Loucy (cell line): ENCODE measurements around the gene FBLN5.
"Not testable (repeated sequence)": the region's sequence is repeated elsewhere in the genome, so short reads cannot be mapped to it uniquely, and the experiment has no call there.

ENCODE experiments used
- H2AFZ ChIP-seq: fragments of 200-600 bp; sonication (generic); 2 replicates; pipeline ENCODE4 v1.6.0; 2016; ENCODE audit warnings: antibody characterized with exemption, mild to moderate bottlenecking, low read length, moderate library complexity
- H3F3A ChIP-seq: fragments of 200-600 bp; 2 replicates; pipeline ENCODE4 v1.6.0; 2016; ENCODE audit warnings: antibody characterized with exemption, low read depth, mild to moderate bottlenecking
- H3K27me3 ChIP-seq: fragments of 200-600 bp; sonication (generic); 2 replicates; pipeline ENCODE4 v1.6.1; 2014; ENCODE audit warnings: low read length, mild to moderate bottlenecking; ENCODE audit not compliant: insufficient read depth, poor library complexity, severe bottlenecking
- H3K36me3 ChIP-seq: fragments of 200-600 bp; sonication (generic); 2 replicates; pipeline ENCODE4 v1.6.1; 2016; ENCODE audit warnings: low read length; ENCODE audit not compliant: insufficient read depth
- H3K4me1 ChIP-seq: fragments of 200-600 bp; sonication (generic); 2 replicates; pipeline ENCODE4 v1.5.1; 2014; ENCODE audit warnings: low read length, mild to moderate bottlenecking; ENCODE audit not compliant: insufficient read depth, poor library complexity, severe bottlenecking
- H3K4me2 ChIP-seq: fragments of 200-600 bp; sonication (generic); 2 replicates; pipeline ENCODE4 v1.6.0; 2014; ENCODE audit warnings: antibody characterized with exemption, low read length, low read depth, mild to moderate bottlenecking; ENCODE audit not compliant: poor library complexity, severe bottlenecking
- H3K4me3 ChIP-seq: fragments of 200-600 bp; sonication (generic); 2 replicates; pipeline ENCODE4 v1.5.1; 2014; ENCODE audit warnings: low read length, mild to moderate bottlenecking, mixed read lengths; ENCODE audit not compliant: poor library complexity, severe bottlenecking
- H3K79me2 ChIP-seq: fragments of 200-600 bp; sonication (generic); 2 replicates; pipeline ENCODE4 v1.6.1; 2014; ENCODE audit warnings: low read length; ENCODE audit not compliant: insufficient read depth
- H3K9ac ChIP-seq: fragments of 200-600 bp; sonication (generic); 2 replicates; pipeline ENCODE4 v1.6.0; 2014; ENCODE audit warnings: mild to moderate bottlenecking, low read depth, low read length, moderate library complexity; ENCODE audit not compliant: poor library complexity, severe bottlenecking
- H3K9me2 ChIP-seq: fragments of 200-600 bp; sonication (generic); replicated peaks from 2 replicates; pipeline ENCODE4 v1.6.1; 2016; ENCODE audit warnings: low read depth, low read length, mixed read lengths
- H3K9me3 ChIP-seq: fragments of 200-600 bp; sonication (generic); 2 replicates; pipeline ENCODE4 v1.6.1; 2014; ENCODE audit warnings: mild to moderate bottlenecking, antibody characterized with exemption, low read length, low read depth; ENCODE audit not compliant: insufficient read depth
- H4K20me1 ChIP-seq: fragments of 200-600 bp; sonication (generic); 2 replicates; pipeline ENCODE4 v1.6.0; 2014; ENCODE audit warnings: antibody characterized with exemption, low read length, mild to moderate bottlenecking; ENCODE audit not compliant: insufficient read depth, poor library complexity, severe bottlenecking
- EZH2phosphoT487 ChIP-seq: fragments of 200-600 bp; IDR thresholded peaks from 2 replicates; pipeline ENCODE4 v1.6.1; 2018; ENCODE audit warnings: antibody characterized with exemption, mild to moderate bottlenecking, moderate library complexity, borderline replicate concordance
- TF ChIP-seq, protein P1 (sequence below): fragments of 200-600 bp; sonication (generic); conservative IDR thresholded peaks from 2 replicates; pipeline ENCODE4 v1.5.1; 2014; ENCODE audit warnings: mild to moderate bottlenecking, antibody characterized with exemption, low read length

Gene FBLN5

GRCh38 chr14:91899213-91899612 lies 48.3 kb downstream of the FBLN5 start:
- Histone ChIP-seq H3K4me3 (no peak overlapping the region), H3F3A (no peaks in the 10 kb centered on the region), H4K20me1 (no peaks in the 10 kb centered on the region), H2AFZ (no peak overlapping the region), H3K9ac (no peak overlapping the region), H3K36me3 (no peaks in the 10 kb centered on the region), H3K27me3 (no peaks in the 10 kb centered on the region), H3K4me1 (no peaks in the 10 kb centered on the region), H3K9me3 (no peaks in the 10 kb centered on the region), H3K4me2 (no peak overlapping the region), H3K9me2 (no peaks in the 10 kb centered on the region), H3K79me2 (no peaks in the 10 kb centered on the region)
- TF ChIP-seq, protein P1, sequence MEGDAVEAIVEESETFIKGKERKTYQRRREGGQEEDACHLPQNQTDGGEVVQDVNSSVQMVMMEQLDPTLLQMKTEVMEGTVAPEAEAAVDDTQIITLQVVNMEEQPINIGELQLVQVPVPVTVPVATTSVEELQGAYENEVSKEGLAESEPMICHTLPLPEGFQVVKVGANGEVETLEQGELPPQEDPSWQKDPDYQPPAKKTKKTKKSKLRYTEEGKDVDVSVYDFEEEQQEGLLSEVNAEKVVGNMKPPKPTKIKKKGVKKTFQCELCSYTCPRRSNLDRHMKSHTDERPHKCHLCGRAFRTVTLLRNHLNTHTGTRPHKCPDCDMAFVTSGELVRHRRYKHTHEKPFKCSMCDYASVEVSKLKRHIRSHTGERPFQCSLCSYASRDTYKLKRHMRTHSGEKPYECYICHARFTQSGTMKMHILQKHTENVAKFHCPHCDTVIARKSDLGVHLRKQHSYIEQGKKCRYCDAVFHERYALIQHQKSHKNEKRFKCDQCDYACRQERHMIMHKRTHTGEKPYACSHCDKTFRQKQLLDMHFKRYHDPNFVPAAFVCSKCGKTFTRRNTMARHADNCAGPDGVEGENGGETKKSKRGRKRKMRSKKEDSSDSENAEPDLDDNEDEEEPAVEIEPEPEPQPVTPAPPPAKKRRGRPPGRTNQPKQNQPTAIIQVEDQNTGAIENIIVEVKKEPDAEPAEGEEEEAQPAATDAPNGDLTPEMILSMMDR = peak; percentile 44
- TF ChIP-seq EZH2phosphoT487 = no peak

DNA sequence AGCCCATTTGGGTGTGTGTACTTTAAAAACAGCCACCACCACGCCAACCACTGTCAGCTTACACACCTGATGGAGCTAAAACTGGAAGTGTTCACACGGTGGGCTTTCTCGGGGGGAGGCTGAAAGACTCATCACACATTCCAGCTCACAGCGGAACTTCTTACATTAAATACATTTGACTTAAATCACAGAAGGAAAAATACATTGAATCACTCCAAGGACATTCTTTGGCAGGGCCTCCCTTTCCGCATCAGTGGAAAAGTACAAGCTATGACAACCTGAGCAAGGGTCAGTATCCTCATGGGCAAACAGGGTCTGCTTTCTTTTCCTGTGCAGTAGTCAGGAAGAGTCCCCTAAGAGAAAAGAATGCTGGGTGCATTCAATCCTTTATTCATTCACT lies 49.1 kb downstream of the FBLN5 start:
- Histone ChIP-seq H3K9ac (no peak overlapping the region), H4K20me1 (no peaks in the 10 kb centered on the region), H3K9me2 (no peaks in the 10 kb centered on the region), H3K79me2 (no peaks in the 10 kb centered on the region), H3K4me2 (no peak overlapping the region), H3K36me3 (no peaks in the 10 kb centered on the region), H3K4me3 (no peak overlapping the region), H3K27me3 (no peaks in the 10 kb centered on the region), H2AFZ (no peak overlapping the region), H3F3A (no peaks in the 10 kb centered on the region), H3K4me1 (no peaks in the 10 kb centered on the region), H3K9me3 (no peaks in the 10 kb centered on the region)
- no peak for TF ChIP-seq EZH2phosphoT487
- TF ChIP-seq, protein P1 = no peak

GRCh38 chr14:91897716-91898115 lies 49.8 kb downstream of the FBLN5 start:
- H3K4me1 ChIP-seq, H3K4me2 ChIP-seq, H2AFZ ChIP-seq, H4K20me1 ChIP-seq, H3K9me2 ChIP-seq, H3K36me3 ChIP-seq, H3K9ac ChIP-seq, H3K4me3 ChIP-seq, H3K27me3 ChIP-seq, H3K9me3 ChIP-seq, H3K79me2 ChIP-seq, H3F3A ChIP-seq: not testable (repeated sequence)

- H3K9me3 ChIP-seq = no peaks in the 10 kb centered on the region
- H4K20me1 ChIP-seq = no peaks in the 10 kb centered on the region
- H3K9ac ChIP-seq = no peak overlapping the region
- no peaks in the 10 kb centered on the region for H3K36me3 ChIP-seq
- H3K27me3 ChIP-seq = no peaks in the 10 kb centered on the region
- H3K4me2 ChIP-seq = no peak overlapping the region
- no peak overlapping the region for H3K4me3 ChIP-seq
- no peaks in the 10 kb centered on the region for H3K9me2 ChIP-seq
- TF ChIP-seq EZH2phosphoT487 = no peak
- TF ChIP-seq, protein P1 = no peak
- H3F3A ChIP-seq = no peaks in the 10 kb centered on the region
- no peaks in the 10 kb centered on the region for H3K79me2 ChIP-seq
- no peak overlapping the region for H2AFZ ChIP-seq
- no peaks in the 10 kb centered on the region for H3K4me1 ChIP-seq
These were observed 50.3 kb downstream of the FBLN5 start for GRCh38 chr14:91897106-91897701.
